SK-N-SH (cell line): ENCODE data around the gene TMPRSS9.

Experiments
- CHD2 ChIP-seq: fragments of 150-350 bp; IDR thresholded peaks from 2 replicates; pipeline ENCODE4 v1.6.1; 2018; ENCODE audit warnings: low read length; ENCODE audit not compliant: partially characterized antibody
- EP300 ChIP-seq, 2 experiments: IDR thresholded peaks; 2 replicates each; pipeline versions ENCODE4 v1.4.0 to v1.6.1; 2012; ENCODE audit warnings: borderline replicate concordance in 1 of 2, low read depth in 1 of 2, low read length in 1 of 2
- EZH2phosphoT487 ChIP-seq: fragments of 200-600 bp; sonication (generic); IDR thresholded peaks from 2 replicates; pipeline ENCODE4 v1.6.1; 2017; ENCODE audit warnings: low read depth, mixed run types, mild to moderate bottlenecking, antibody characterized with exemption, moderate library complexity, borderline replicate concordance
- FOXM1 ChIP-seq: IDR thresholded peaks from 2 replicates; pipeline ENCODE4 v1.4.0; 2012; ENCODE audit warnings: low read depth, mild to moderate bottlenecking
- GATA2 ChIP-seq: sonication (generic); formaldehyde crosslinking; IDR thresholded peaks from 2 replicates; pipeline ENCODE4 v1.5.0; 2020; ENCODE audit warnings: mild to moderate bottlenecking, missing genetic modification reagents
- JUND ChIP-seq: IDR thresholded peaks from 2 replicates; pipeline ENCODE4 v1.4.0; 2012
- MAX ChIP-seq: IDR thresholded peaks from 2 replicates; pipeline ENCODE4 v1.4.0; 2012; ENCODE audit warnings: low read depth
- NFIC ChIP-seq: IDR thresholded peaks from 2 replicates; pipeline ENCODE4 v1.4.0; 2012; ENCODE audit warnings: borderline replicate concordance
- SMC3 ChIP-seq: IDR thresholded peaks from 2 replicates; pipeline ENCODE4 v1.6.1; 2012; ENCODE audit warnings: low read depth, low read length, improper control_type of control experiment
- YY1 ChIP-seq: IDR thresholded peaks from 2 replicates; pipeline ENCODE4 v1.4.0; 2012; ENCODE audit warnings: low read depth, mild to moderate bottlenecking
- TF ChIP-seq, protein P1 (sequence below): fragments of 200-600 bp; sonication (generic); IDR thresholded peaks from 2 replicates; pipeline ENCODE4 v1.6.1; 2017; ENCODE audit warnings: antibody characterized with exemption, mild to moderate bottlenecking, moderate library complexity
- TF ChIP-seq, protein P2 (sequence below): IDR thresholded peaks from 2 replicates; pipeline ENCODE4 v1.6.1; 2012; ENCODE audit warnings: mild to moderate bottlenecking, low read depth, low read length, moderate library complexity
- TF ChIP-seq, protein P3 (sequence below): fragments of 150-350 bp; IDR thresholded peaks from 2 replicates; pipeline ENCODE4 v1.6.1; 2017; ENCODE audit warnings: antibody characterized with exemption, low read length, low read depth, borderline replicate concordance

GRCh38 chr19:2323707-2324106, 36.4 kb upstream of the TMPRSS9 start:
- TF ChIP-seq, protein P1, sequence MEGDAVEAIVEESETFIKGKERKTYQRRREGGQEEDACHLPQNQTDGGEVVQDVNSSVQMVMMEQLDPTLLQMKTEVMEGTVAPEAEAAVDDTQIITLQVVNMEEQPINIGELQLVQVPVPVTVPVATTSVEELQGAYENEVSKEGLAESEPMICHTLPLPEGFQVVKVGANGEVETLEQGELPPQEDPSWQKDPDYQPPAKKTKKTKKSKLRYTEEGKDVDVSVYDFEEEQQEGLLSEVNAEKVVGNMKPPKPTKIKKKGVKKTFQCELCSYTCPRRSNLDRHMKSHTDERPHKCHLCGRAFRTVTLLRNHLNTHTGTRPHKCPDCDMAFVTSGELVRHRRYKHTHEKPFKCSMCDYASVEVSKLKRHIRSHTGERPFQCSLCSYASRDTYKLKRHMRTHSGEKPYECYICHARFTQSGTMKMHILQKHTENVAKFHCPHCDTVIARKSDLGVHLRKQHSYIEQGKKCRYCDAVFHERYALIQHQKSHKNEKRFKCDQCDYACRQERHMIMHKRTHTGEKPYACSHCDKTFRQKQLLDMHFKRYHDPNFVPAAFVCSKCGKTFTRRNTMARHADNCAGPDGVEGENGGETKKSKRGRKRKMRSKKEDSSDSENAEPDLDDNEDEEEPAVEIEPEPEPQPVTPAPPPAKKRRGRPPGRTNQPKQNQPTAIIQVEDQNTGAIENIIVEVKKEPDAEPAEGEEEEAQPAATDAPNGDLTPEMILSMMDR, result no peak
- TF ChIP-seq MAX, result no peak
- TF ChIP-seq GATA2 (CRISPR knock-in tag), result no peak
- TF ChIP-seq YY1, result no peak
- TF ChIP-seq, protein P2, sequence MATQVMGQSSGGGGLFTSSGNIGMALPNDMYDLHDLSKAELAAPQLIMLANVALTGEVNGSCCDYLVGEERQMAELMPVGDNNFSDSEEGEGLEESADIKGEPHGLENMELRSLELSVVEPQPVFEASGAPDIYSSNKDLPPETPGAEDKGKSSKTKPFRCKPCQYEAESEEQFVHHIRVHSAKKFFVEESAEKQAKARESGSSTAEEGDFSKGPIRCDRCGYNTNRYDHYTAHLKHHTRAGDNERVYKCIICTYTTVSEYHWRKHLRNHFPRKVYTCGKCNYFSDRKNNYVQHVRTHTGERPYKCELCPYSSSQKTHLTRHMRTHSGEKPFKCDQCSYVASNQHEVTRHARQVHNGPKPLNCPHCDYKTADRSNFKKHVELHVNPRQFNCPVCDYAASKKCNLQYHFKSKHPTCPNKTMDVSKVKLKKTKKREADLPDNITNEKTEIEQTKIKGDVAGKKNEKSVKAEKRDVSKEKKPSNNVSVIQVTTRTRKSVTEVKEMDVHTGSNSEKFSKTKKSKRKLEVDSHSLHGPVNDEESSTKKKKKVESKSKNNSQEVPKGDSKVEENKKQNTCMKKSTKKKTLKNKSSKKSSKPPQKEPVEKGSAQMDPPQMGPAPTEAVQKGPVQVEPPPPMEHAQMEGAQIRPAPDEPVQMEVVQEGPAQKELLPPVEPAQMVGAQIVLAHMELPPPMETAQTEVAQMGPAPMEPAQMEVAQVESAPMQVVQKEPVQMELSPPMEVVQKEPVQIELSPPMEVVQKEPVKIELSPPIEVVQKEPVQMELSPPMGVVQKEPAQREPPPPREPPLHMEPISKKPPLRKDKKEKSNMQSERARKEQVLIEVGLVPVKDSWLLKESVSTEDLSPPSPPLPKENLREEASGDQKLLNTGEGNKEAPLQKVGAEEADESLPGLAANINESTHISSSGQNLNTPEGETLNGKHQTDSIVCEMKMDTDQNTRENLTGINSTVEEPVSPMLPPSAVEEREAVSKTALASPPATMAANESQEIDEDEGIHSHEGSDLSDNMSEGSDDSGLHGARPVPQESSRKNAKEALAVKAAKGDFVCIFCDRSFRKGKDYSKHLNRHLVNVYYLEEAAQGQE, result no peak
- TF ChIP-seq, protein P3, sequence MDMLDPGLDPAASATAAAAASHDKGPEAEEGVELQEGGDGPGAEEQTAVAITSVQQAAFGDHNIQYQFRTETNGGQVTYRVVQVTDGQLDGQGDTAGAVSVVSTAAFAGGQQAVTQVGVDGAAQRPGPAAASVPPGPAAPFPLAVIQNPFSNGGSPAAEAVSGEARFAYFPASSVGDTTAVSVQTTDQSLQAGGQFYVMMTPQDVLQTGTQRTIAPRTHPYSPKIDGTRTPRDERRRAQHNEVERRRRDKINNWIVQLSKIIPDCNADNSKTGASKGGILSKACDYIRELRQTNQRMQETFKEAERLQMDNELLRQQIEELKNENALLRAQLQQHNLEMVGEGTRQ, result no peak
- TF ChIP-seq FOXM1, result no peak
- no peak for TF ChIP-seq NFIC
- TF ChIP-seq EZH2phosphoT487, result no peak
- no peak for TF ChIP-seq EP300 (IDR thresholded peaks at IDR 0.05; ENCODE audit: borderline replicate concordance in 1 of 2, low read depth in 1 of 2, low read length in 1 of 2)
- no peak for TF ChIP-seq JUND
- TF ChIP-seq CHD2, result no peak
- TF ChIP-seq SMC3, result no peak
